ENCODE results near the gene GPD1. TPM values are rescaled to one million over a fixed set of nuclear protein-coding genes. Genes with fewer than 3 reads are reported as not detected.

The GPD1 gene
- total and polyA plus RNA-seq, 3 experiments from 2014 or later: 0.55 to 0.70 TPM; not detected in 1

GRCh38 chr12:50059440-50060119 is 44.2 kb upstream of the GPD1 start:
- Mint-ChIP-seq H3K36me3 (peaks cover 0 to 2% (median 0%) of the 10 kb centered on the region in 3 donors), H3K4me1 (peaks cover 27 to 54% (median 32%) of the 10 kb centered on the region in 3 donors), H3K27me3 (peaks cover 35 to 45% of the 10 kb centered on the region in 2 donors), H3K9me3 (no peaks in the 10 kb centered on the region), H3K27ac (peak overlapping the region in 2 of 8 donors; percentile 29 to 64), H3K4me3 (peak overlapping the region; percentile 17 to 72 (median 44))
- no peak overlapping the region for H3K4me3 ChIP-seq (ENCODE audit: low read length)
- H3K4me1 ChIP-seq (ENCODE audit: insufficient read depth, low read length): peaks cover 33% of the 10 kb centered on the region
- CTCF ChIA-PET: interaction anchor here (0.8 to 5.4 kb wide), 8 partner anchors 10 to 116 kb away, joined by 3 to 47 read pairs (median 10); partner anchors contain the start of genes COX14 and SMARCD1
- DNase-seq: peak in 2 of 5 donors; percentile 53 to 82
- H3K9me3 ChIP-seq (ENCODE audit: low read length): no peaks in the 10 kb centered on the region
- no peaks in the 10 kb centered on the region for H3K36me3 ChIP-seq (ENCODE audit: insufficient read depth, low read length)
- H3K27me3 ChIP-seq (ENCODE audit: insufficient read depth, low read length, poor library complexity, severe bottlenecking): peaks cover 12% of the 10 kb centered on the region
- POLR2A ChIA-PET: interaction anchor here (0.6 to 1.4 kb wide), 2 partner anchors 8 to 53 kb away, joined by 3 to 5 read pairs; partner anchors contain the start of gene COX14
- H3K27ac ChIP-seq (ENCODE audit: low read depth, low read length): no peak overlapping the region

GRCh38 chr12:50060120-50060468 is 43.7 kb upstream of the GPD1 start:
- no peaks in the 10 kb centered on the region for H3K36me3 ChIP-seq (ENCODE audit: insufficient read depth, low read length)
- POLR2A ChIA-PET: interaction anchor here (0.6 kb wide), 1 partner anchor 52 kb away, joined by 3 read pairs; the partner anchor contains the start of gene COX14
- peaks cover 0 to 2% (median 0%) of the 10 kb centered on the region in 3 donors for H3K36me3 Mint-ChIP-seq
- peaks cover 35 to 45% of the 10 kb centered on the region in 2 donors for H3K27me3 Mint-ChIP-seq
- H3K9me3 Mint-ChIP-seq: no peaks in the 10 kb centered on the region
- H3K9me3 ChIP-seq (ENCODE audit: low read length): no peaks in the 10 kb centered on the region
- no peak for DNase-seq
- peaks cover 27 to 54% (median 32%) of the 10 kb centered on the region in 3 donors for H3K4me1 Mint-ChIP-seq
- H3K4me3 Mint-ChIP-seq: peak overlapping the region in 4 of 7 donors; percentile 27 to 72 (median 56)
- H3K27me3 ChIP-seq (ENCODE audit: insufficient read depth, low read length, poor library complexity, severe bottlenecking): peaks cover 12% of the 10 kb centered on the region
- CTCF ChIA-PET: interaction anchor here (1.2 to 5.4 kb wide), 7 partner anchors 10 to 116 kb away, joined by 3 to 47 read pairs (median 12); partner anchors contain the start of gene COX14
- H3K4me1 ChIP-seq (ENCODE audit: insufficient read depth, low read length): peaks cover 33% of the 10 kb centered on the region
- no peak overlapping the region for H3K27ac ChIP-seq (ENCODE audit: low read depth, low read length)
- H3K4me3 ChIP-seq (ENCODE audit: low read length): no peak overlapping the region
- H3K27ac Mint-ChIP-seq: peak overlapping the region in 2 of 8 donors; percentile 50 to 64

- Histone ChIP-seq H3K4me3 (ENCODE audit: low read length) (no peak overlapping the region), H3K27ac (ENCODE audit: low read depth, low read length) (no peak overlapping the region), H3K9me3 (ENCODE audit: low read length) (no peaks in the 10 kb centered on the region), H3K27me3 (ENCODE audit: insufficient read depth, low read length, poor library complexity, severe bottlenecking) (peaks cover 10% of the 10 kb centered on the region), H3K4me1 (ENCODE audit: insufficient read depth, low read length) (peaks cover 29% of the 10 kb centered on the region), H3K36me3 (ENCODE audit: insufficient read depth, low read length) (no peaks in the 10 kb centered on the region)
- no peaks in the 10 kb centered on the region for H3K9me3 Mint-ChIP-seq
- DNase-seq: no peak
- POLR2A ChIA-PET: no interaction called here
- H3K4me3 Mint-ChIP-seq: no peak overlapping the region
- H3K4me1 Mint-ChIP-seq: peaks cover 21 to 47% (median 25%) of the 10 kb centered on the region in 3 donors
- H3K27me3 Mint-ChIP-seq: peaks cover 32 to 38% of the 10 kb centered on the region in 2 donors
- no peak overlapping the region for H3K27ac Mint-ChIP-seq
- H3K36me3 Mint-ChIP-seq: peaks cover 0 to 2% (median 0%) of the 10 kb centered on the region in 3 donors
- CTCF ChIA-PET: interaction anchor here (1.2 to 5.4 kb wide), 4 partner anchors 9 to 94 kb away, joined by 3 to 47 read pairs (median 12); no protein-coding TSS in a partner anchor
Observed at GRCh38 chr12:50061171-50061570, 42.6 kb upstream of the GPD1 start.

GRCh38 chr12:50061946-50062686 is 41.7 kb upstream of the GPD1 start:
- Mint-ChIP-seq H3K4me3 (peak overlapping the region in 1 of 7 donors; percentile 7), H3K27me3 (peaks cover 24 to 29% of the 10 kb centered on the region in 2 donors), H3K9me3 (no peaks in the 10 kb centered on the region), H3K27ac (no peak overlapping the region), H3K36me3 (peaks cover 0 to under 1% (median 0%) of the 10 kb centered on the region in 3 donors), H3K4me1 (peaks cover 11 to 38% (median 15%) of the 10 kb centered on the region in 3 donors)
- Histone ChIP-seq H3K4me1 (ENCODE audit: insufficient read depth, low read length) (peaks cover 19% of the 10 kb centered on the region), H3K27ac (ENCODE audit: low read depth, low read length) (no peak overlapping the region), H3K27me3 (ENCODE audit: insufficient read depth, low read length, poor library complexity, severe bottlenecking) (peaks cover under 1% of the 10 kb centered on the region), H3K36me3 (ENCODE audit: insufficient read depth, low read length) (no peaks in the 10 kb centered on the region), H3K4me3 (ENCODE audit: low read length) (no peak overlapping the region), H3K9me3 (ENCODE audit: low read length) (no peaks in the 10 kb centered on the region)
- ChIA-PET CTCF (interaction anchor here (0.8 to 5.4 kb wide), 5 partner anchors 8 to 638 kb away, joined by 3 to 47 read pairs (median 12); no protein-coding TSS in a partner anchor), POLR2A (interaction anchor here (0.5 kb wide), 1 partner anchor 91 kb away, joined by 3 read pairs; no protein-coding TSS in a partner anchor)
- DNase-seq: no peak

- Histone ChIP-seq H3K4me1 (ENCODE audit: insufficient read depth, low read length) (peaks cover 18% of the 10 kb centered on the region), H3K4me3 (ENCODE audit: low read length) (no peak overlapping the region), H3K36me3 (ENCODE audit: insufficient read depth, low read length) (no peaks in the 10 kb centered on the region), H3K9me3 (ENCODE audit: low read length) (no peaks in the 10 kb centered on the region), H3K27ac (ENCODE audit: low read depth, low read length) (no peak overlapping the region), H3K27me3 (ENCODE audit: insufficient read depth, low read length, poor library complexity, severe bottlenecking) (no peaks in the 10 kb centered on the region)
- peaks cover 22 to 28% of the 10 kb centered on the region in 2 donors for H3K27me3 Mint-ChIP-seq
- ChIA-PET POLR2A (no interaction called here), CTCF (interaction anchor here (1.2 to 5.4 kb wide), 3 partner anchors 7 to 95 kb away, joined by 3 to 47 read pairs (median 26); no protein-coding TSS in a partner anchor)
- H3K36me3 Mint-ChIP-seq: no peaks in the 10 kb centered on the region
- peaks cover 10 to 36% (median 14%) of the 10 kb centered on the region in 3 donors for H3K4me1 Mint-ChIP-seq
- no peaks in the 10 kb centered on the region for H3K9me3 Mint-ChIP-seq
- H3K27ac Mint-ChIP-seq: no peak overlapping the region
- H3K4me3 Mint-ChIP-seq: no peak overlapping the region
- no peak for DNase-seq
Observed at GRCh38 chr12:50062728-50063460, 40.9 kb upstream of the GPD1 start.

- Mint-ChIP-seq H3K36me3 (peaks cover 0 to 1% (median 0%) of the 10 kb centered on the region in 3 donors), H3K4me1 (peaks cover 4 to 16% (median 5%) of the 10 kb centered on the region in 3 donors), H3K4me3 (no peak overlapping the region), H3K9me3 (no peaks in the 10 kb centered on the region), H3K27ac (no peak overlapping the region), H3K27me3 (peaks cover 13 to 16% of the 10 kb centered on the region in 2 donors)
- Histone ChIP-seq H3K36me3 (ENCODE audit: insufficient read depth, low read length) (no peaks in the 10 kb centered on the region), H3K4me3 (ENCODE audit: low read length) (no peak overlapping the region), H3K27me3 (ENCODE audit: insufficient read depth, low read length, poor library complexity, severe bottlenecking) (no peaks in the 10 kb centered on the region), H3K27ac (ENCODE audit: low read depth, low read length) (no peak overlapping the region), H3K4me1 (ENCODE audit: insufficient read depth, low read length) (no peaks in the 10 kb centered on the region), H3K9me3 (ENCODE audit: low read length) (no peaks in the 10 kb centered on the region)
- DNase-seq: peak in 1 of 5 donors; percentile 11
- CTCF ChIA-PET: interaction anchor here (0.5 to 7.0 kb wide), 10 partner anchors 10 to 115 kb away, joined by 3 to 69 read pairs (median 4); no protein-coding TSS in a partner anchor
- POLR2A ChIA-PET: no interaction called here
Observed at GRCh38 chr12:50065726-50066310, 38.0 kb upstream of the GPD1 start.

- Mint-ChIP-seq H3K36me3 (peaks cover 0 to 1% (median 0%) of the 10 kb centered on the region in 3 donors), H3K27me3 (peaks cover 10 to 12% of the 10 kb centered on the region in 2 donors), H3K4me1 (peaks cover 4 to 10% (median 5%) of the 10 kb centered on the region in 3 donors), H3K4me3 (no peak overlapping the region), H3K9me3 (no peaks in the 10 kb centered on the region), H3K27ac (no peak overlapping the region)
- no peaks in the 10 kb centered on the region for H3K4me1 ChIP-seq (ENCODE audit: insufficient read depth, low read length)
- H3K36me3 ChIP-seq (ENCODE audit: insufficient read depth, low read length): no peaks in the 10 kb centered on the region
- H3K4me3 ChIP-seq (ENCODE audit: low read length): no peak overlapping the region
- H3K9me3 ChIP-seq (ENCODE audit: low read length): no peaks in the 10 kb centered on the region
- ChIA-PET CTCF (interaction anchor here (0.5 to 7.0 kb wide), 6 partner anchors 18 to 115 kb away, joined by 3 to 69 read pairs (median 4); no protein-coding TSS in a partner anchor), POLR2A (interaction anchor here (0.6 to 0.7 kb wide), 2 partner anchors 47 to 959 kb away, joined by 3 read pairs; no protein-coding TSS in a partner anchor)
- H3K27me3 ChIP-seq (ENCODE audit: insufficient read depth, low read length, poor library complexity, severe bottlenecking): no peaks in the 10 kb centered on the region
- DNase-seq: peak in 1 of 5 donors; percentile 13
- no peak overlapping the region for H3K27ac ChIP-seq (ENCODE audit: low read depth, low read length)
Observed at GRCh38 chr12:50066402-50066801, 37.4 kb upstream of the GPD1 start.

Measured in CD8-positive, alpha-beta memory T cell (primary cell).